ENCODE results near the gene CDC37L1. TPM values are rescaled to one million over a fixed set of nuclear protein-coding genes. Genes with fewer than 3 reads are reported as not detected.

CDC37L1 gene
- total and polyA plus RNA-seq, 3 donors from 2014 or later: 18.2 to 31.2 (median 31.2) TPM

GRCh38 chr9:4756420-4756819 is 77.1 kb downstream of the CDC37L1 start:
- Histone ChIP-seq H3K9me3 (no peaks in the 10 kb centered on the region), H3K27ac (no peak overlapping the region), H3K4me1 (no peaks in the 10 kb centered on the region), H3K36me3 (ENCODE audit: low read depth, missing control alignments) (no peaks in the 10 kb centered on the region), H3K4me3 (no peak overlapping the region), H3K27me3 (no peaks in the 10 kb centered on the region)
- TF ChIP-seq POLR2A (IDR thresholded peaks at IDR 0.05): no peak
- TF ChIP-seq, protein P1, sequence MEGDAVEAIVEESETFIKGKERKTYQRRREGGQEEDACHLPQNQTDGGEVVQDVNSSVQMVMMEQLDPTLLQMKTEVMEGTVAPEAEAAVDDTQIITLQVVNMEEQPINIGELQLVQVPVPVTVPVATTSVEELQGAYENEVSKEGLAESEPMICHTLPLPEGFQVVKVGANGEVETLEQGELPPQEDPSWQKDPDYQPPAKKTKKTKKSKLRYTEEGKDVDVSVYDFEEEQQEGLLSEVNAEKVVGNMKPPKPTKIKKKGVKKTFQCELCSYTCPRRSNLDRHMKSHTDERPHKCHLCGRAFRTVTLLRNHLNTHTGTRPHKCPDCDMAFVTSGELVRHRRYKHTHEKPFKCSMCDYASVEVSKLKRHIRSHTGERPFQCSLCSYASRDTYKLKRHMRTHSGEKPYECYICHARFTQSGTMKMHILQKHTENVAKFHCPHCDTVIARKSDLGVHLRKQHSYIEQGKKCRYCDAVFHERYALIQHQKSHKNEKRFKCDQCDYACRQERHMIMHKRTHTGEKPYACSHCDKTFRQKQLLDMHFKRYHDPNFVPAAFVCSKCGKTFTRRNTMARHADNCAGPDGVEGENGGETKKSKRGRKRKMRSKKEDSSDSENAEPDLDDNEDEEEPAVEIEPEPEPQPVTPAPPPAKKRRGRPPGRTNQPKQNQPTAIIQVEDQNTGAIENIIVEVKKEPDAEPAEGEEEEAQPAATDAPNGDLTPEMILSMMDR (IDR thresholded peaks at IDR 0.05): no peak
- DNase-seq: no peak
- intact Hi-C loops (cut with DNase I; ENCODE audit: low total_unique reads): no loop called here
- WGBS, 2 donors: 51 to 69% methylated on average over 4 of the region's 4 CpGs

Other genes with a start within 250 kb of the CDC37L1 start
- 1 to 10 TPM in 1 of 2 donors, under 1 TPM in 1; 0.63 to 1.1 TPM for gene SLC1A1, start 189.1 kb upstream of the CDC37L1 start, total RNA-seq
- 1.2 TPM for gene SLC1A1, start 189.1 kb upstream of the CDC37L1 start, polyA plus RNA-seq (ENCODE audit: insufficient read depth, low read depth, low replicate concordance)
- gene PLPP6, start 17.3 kb upstream of the CDC37L1 start, total RNA-seq: 10 to 100 TPM in 1 of 2 donors, 1 to 10 TPM in 1; 9.5 to 10.4 TPM
- gene PLPP6, start 17.3 kb upstream of the CDC37L1 start, polyA plus RNA-seq (ENCODE audit: insufficient read depth, low read depth, low replicate concordance): 10.8 TPM
- gene SPATA6L, start 13.1 kb upstream of the CDC37L1 start, total RNA-seq: 10 to 100 TPM; 12.8 to 27.5 TPM
- 42.3 TPM for gene SPATA6L, start 13.1 kb upstream of the CDC37L1 start, polyA plus RNA-seq (ENCODE audit: insufficient read depth, low read depth, low replicate concordance)
- gene AK3, start 61.6 kb downstream of the CDC37L1 start, total RNA-seq: 10 to 100 TPM; 18.3 to 24.1 TPM
- 23.4 TPM for gene AK3, start 61.6 kb downstream of the CDC37L1 start, polyA plus RNA-seq (ENCODE audit: insufficient read depth, low read depth, low replicate concordance)
- gene RCL1, start 113.4 kb downstream of the CDC37L1 start, total RNA-seq: 10 to 100 TPM; 28.9 to 37.9 TPM
- gene RCL1, start 113.4 kb downstream of the CDC37L1 start, polyA plus RNA-seq (ENCODE audit: insufficient read depth, low read depth, low replicate concordance): 27.2 TPM

Measured in testis (tissue), 3 donors.